T-helper 9 cell (primary cell): ENCODE measurements around the gene PBX4.
A peak's percentile ranks its signal among the peaks of the same experiment; 100 is the strongest.

Experiments
- DNase-seq: peaks from one replicate; pipeline ENCODE4 v3.0.0-alpha.2; 2020

Gene PBX4

GRCh38 chr19:19523177-19523576 lies 95.3 kb downstream of the PBX4 start:
- DNase-seq, result no peak

GRCh38 chr19:19520989-19521388 lies 97.5 kb downstream of the PBX4 start:
- no peak for DNase-seq

DNA sequence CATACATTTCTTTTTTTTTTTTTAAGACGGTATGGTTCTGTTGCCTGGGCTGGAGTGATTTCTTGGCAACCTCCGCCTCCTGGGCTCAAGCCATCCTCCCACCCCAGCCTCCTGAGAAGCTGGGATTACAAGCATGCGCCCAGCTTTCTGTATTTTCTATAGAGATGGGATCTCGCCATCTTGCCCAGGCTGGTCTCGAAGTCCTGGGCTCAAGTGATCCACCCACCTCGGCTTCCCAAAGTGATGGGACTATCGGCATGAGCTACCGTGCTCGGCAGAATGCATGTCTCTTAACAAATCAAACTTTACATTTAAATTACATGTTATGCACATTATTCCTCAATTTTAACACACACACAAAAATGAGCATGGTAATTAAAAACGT lies 101.3 kb downstream of the PBX4 start:
- no peak for DNase-seq

DNA sequence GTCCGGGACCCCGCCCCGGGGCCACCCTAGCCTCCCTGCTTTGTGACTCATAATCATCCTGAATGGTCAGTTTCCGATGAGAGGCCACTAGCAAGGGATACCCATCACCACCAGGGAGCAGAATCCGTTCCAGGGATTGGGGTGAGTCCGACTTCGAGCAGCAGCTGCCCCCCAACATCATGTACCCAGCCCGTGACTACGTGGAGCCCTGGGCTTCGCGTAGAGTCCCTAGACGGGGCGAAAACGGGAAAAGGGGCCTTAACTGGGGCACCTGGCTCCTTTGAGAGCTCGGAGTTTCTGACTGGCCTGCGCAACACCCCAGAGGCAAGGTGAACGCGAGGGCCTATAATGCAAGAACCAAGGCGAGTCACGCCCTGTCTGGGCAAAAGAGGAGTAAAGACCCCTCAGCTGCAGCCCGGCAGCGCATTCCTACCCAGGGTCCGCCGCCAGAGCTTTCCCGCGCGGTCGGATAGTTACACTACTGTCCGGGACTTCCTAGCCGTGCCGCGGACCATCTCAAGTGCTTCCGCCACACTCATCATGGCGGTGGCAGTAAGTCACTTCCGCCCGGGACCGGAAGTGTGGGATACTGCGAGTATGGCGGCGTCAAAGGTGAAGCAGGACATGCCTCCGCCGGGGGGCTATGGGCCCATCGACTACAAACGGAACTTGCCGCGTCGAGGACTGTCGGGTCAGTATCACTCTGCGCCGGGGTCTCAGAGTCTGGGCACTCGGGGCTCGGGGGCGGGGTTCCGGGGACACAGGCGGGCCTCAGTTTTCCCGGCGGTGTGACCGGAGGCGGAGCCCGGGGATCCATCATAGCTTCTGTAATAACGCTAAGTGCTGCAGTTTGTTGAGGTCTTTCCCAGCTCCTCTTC lies 102.6 kb downstream of the PBX4 start, which contains the start of gene NDUFA13:
NDUFA13 (plus strand) TSS at position 584 of the 878 bp plus-strand sequence; CDS start at position 598, 14 bp downstream.
- peak; percentile 90 for DNase-seq

GRCh38 chr19:19514881-19515641 lies 103.4 kb downstream of the PBX4 start, which contains the start of gene TSSK6:
Gene TSSK6 (minus strand): TSS chr19:19515548. CDS start chr19:19515427, 121 bp downstream.
- no peak for DNase-seq

DNA sequence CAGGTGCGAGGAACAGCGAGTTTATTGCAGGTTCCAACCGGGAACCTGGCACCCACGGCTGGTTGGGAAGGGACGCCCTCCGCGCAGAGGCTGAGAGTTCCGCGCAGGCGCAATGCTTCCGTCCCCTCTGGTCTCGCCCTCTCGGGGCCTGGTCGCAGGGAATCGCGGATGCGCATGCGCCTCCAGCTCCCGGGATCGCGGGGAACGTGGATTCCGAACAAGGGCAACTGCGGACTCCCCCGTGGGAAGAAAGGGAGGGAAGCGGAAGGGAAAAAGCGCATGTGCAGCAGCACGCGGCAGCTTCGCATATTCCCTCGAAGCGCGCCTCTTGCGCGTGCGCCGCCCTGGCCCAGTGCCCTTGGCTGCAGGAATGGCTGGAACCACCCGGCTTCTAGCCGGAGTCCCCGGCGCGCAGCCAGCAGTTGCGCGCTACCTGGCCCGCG lies 104.3 kb downstream of the PBX4 start:
- DNase-seq, result no peak

GRCh38 chr19:19513682-19514081 lies 104.8 kb downstream of the PBX4 start:
- DNase-seq, result no peak
